WTC11 (cell line): ENCODE results near the gene ZNF792.
"Not testable (repeated sequence)": the region's sequence is repeated elsewhere in the genome, so short reads cannot be mapped to it uniquely, and the experiment has no call there.

ENCODE experiments used
- ARID4B ChIP-seq: sonication (generic); formaldehyde crosslinking; IDR thresholded peaks from 2 replicates; pipeline ENCODE4 v1.8.0; 2023; ENCODE audit warnings: missing genetic modification reagents, mild to moderate bottlenecking, borderline replicate concordance
- ATF1 ChIP-seq: sonication (generic); formaldehyde crosslinking; IDR thresholded peaks from 2 replicates; pipeline ENCODE4 v1.8.1; 2023; ENCODE audit warnings: mild to moderate bottlenecking, moderate library complexity, missing genetic modification reagents
- ATF6 ChIP-seq: sonication (generic); formaldehyde crosslinking; IDR thresholded peaks from 2 replicates; pipeline ENCODE4 v1.8.1; 2023; ENCODE audit warnings: mild to moderate bottlenecking, missing genetic modification reagents
- CBFB ChIP-seq: sonication (generic); formaldehyde crosslinking; IDR thresholded peaks from 2 replicates; pipeline ENCODE4 v1.8.1; 2022; ENCODE audit warnings: mild to moderate bottlenecking, low read depth, missing genetic modification reagents
- CTCF ChIP-seq: fragments of 200-600 bp; IDR thresholded peaks from 2 replicates; pipeline ENCODE4 v1.8.0; 2022; ENCODE audit warnings: antibody characterized with exemption
- FOXP1 ChIP-seq: sonication (generic); formaldehyde crosslinking; IDR thresholded peaks from 2 replicates; pipeline ENCODE4 v1.8.0; 2022; ENCODE audit warnings: missing genetic modification reagents, mild to moderate bottlenecking, moderate library complexity, borderline replicate concordance
- JUN ChIP-seq: sonication (generic); formaldehyde crosslinking; IDR thresholded peaks from 2 replicates; pipeline ENCODE4 v1.8.0; 2023; ENCODE audit warnings: mild to moderate bottlenecking, missing genetic modification reagents
- MYBL2 ChIP-seq: sonication (generic); formaldehyde crosslinking; IDR thresholded peaks from 2 replicates; pipeline ENCODE4 v1.8.1; 2023; ENCODE audit warnings: mild to moderate bottlenecking, moderate library complexity, missing genetic modification reagents
- RELA ChIP-seq: sonication (generic); formaldehyde crosslinking; IDR thresholded peaks from 2 replicates; pipeline ENCODE4 v1.8.1; 2022; ENCODE audit warnings: missing genetic modification reagents, mild to moderate bottlenecking, borderline replicate concordance
- RORB ChIP-seq: fragments of 250-450 bp; sonication (Bioruptor Pico); IDR thresholded peaks from 2 replicates; pipeline ENCODE4 v1.9.0; 2021; ENCODE audit warnings: mild to moderate bottlenecking

GRCh38 chr19:34965505-34965904 is 1.5 kb upstream of the ZNF792 start:
- TF ChIP-seq RORB (CRISPR knock-in tag); CBFB (CRISPR knock-in tag); MYBL2 (CRISPR knock-in tag); ATF6 (CRISPR knock-in tag); ATF1 (CRISPR knock-in tag); CTCF; JUN; RELA (CRISPR knock-in tag); ARID4B (CRISPR knock-in tag); FOXP1 (CRISPR knock-in tag): not testable (repeated sequence)
